Esophagus muscularis mucosa (tissue), 4 donors: Measurements from ENCODE around the gene CDC23. TPM values are rescaled to one million over a fixed set of nuclear protein-coding genes. Genes with fewer than 3 reads are reported as not detected.

Experiments
- DNase-seq: peaks from one replicate; pipeline ENCODE4 v3.0.0-alpha.2; 2017; ENCODE audit errors: extremely low spot score
- H3K27ac ChIP-seq, 4 donors: fragments of 200-600 bp; sonication (generic); replicated peaks in 1 of 4; 1 replicate in 3 of 4; 2 replicates in 1 of 4; pipeline ENCODE4 v1.5.1; 2016 to 2019; ENCODE audit warnings: mild to moderate bottlenecking in 1 of 4
- H3K27me3 ChIP-seq, 4 donors: fragments of 200-600 bp; sonication (generic); one replicate each; pipeline versions ENCODE4 v1.5.1 to v1.6.0; 2016 to 2019
- H3K36me3 ChIP-seq, 4 donors: fragments of 200-600 bp; sonication (generic); one replicate each; pipeline ENCODE4 v1.5.1; 2016 to 2019
- H3K4me1 ChIP-seq, 4 donors: fragments of 200-600 bp; sonication (generic); one replicate each; pipeline ENCODE4 v1.5.1; 2016 to 2019
- H3K4me3 ChIP-seq, 4 donors: fragments of 200-600 bp; sonication (generic); 1 replicate in 2 of 4; 2 replicates in 2 of 4; pipeline ENCODE4 v1.5.1; 2016 to 2019; ENCODE audit warnings: mild to moderate bottlenecking in 4 of 4, moderate library complexity in 1 of 4
- H3K9me3 ChIP-seq, 4 donors: fragments of 200-600 bp; sonication (generic); 1 replicate in 3 of 4; 2 replicates in 1 of 4; pipeline ENCODE4 v1.5.1; 2016 to 2019
- CTCF ChIP-seq, 3 experiments: fragments of 200-600 bp in 2 of 3; fragments of 450-650 bp in 1 of 3; sonication (generic) in 2 of 3; IDR thresholded peaks; one replicate each; pipeline ENCODE4 v1.5.1; 2017 to 2019; ENCODE audit warnings: antibody characterized with exemption in 3 of 3, mild to moderate bottlenecking in 2 of 3, moderate library complexity in 1 of 3
- EP300 ChIP-seq: sonication (generic); formaldehyde crosslinking; IDR thresholded peaks from one replicate; pipeline ENCODE4 v1.6.1; 2017; ENCODE audit warnings: antibody characterized with exemption
- POLR2A ChIP-seq: fragments of 450-650 bp; IDR thresholded peaks from one replicate; pipeline ENCODE4 v1.6.1; 2017; ENCODE audit warnings: antibody characterized with exemption, moderate library complexity, mild to moderate bottlenecking, low read depth
- POLR2AphosphoS5 ChIP-seq, 2 donors: sonication (generic); formaldehyde crosslinking; IDR thresholded peaks; one replicate each; pipeline ENCODE4 v1.6.1; 2017; ENCODE audit warnings: antibody characterized with exemption in 2 of 2
- WGBS: methylation state at CpG from one replicate; pipeline ENCODE4 v1.1.5; 2018; 5-methylcytosine and 5-hydroxymethylcytosine counted together
- intact Hi-C: fragments of 100-400 bp; cut with DNase I; formaldehyde crosslinking; loops from one replicate; pipeline ENCODE4 v1.15.1; 2023
- total RNA-seq, 4 donors: library from RNA; depleted of rRNA; stranded (reverse); fragments of >200 nt; gene quantifications; one replicate each; pipeline versions ENCODE4 v1.1.0 to v1.2.1, GENCODE V29; 2016

CDC23 gene
- total RNA-seq, 4 donors from 2014 or later: 15.6 to 21.2 (median 20.4) TPM

DNA sequence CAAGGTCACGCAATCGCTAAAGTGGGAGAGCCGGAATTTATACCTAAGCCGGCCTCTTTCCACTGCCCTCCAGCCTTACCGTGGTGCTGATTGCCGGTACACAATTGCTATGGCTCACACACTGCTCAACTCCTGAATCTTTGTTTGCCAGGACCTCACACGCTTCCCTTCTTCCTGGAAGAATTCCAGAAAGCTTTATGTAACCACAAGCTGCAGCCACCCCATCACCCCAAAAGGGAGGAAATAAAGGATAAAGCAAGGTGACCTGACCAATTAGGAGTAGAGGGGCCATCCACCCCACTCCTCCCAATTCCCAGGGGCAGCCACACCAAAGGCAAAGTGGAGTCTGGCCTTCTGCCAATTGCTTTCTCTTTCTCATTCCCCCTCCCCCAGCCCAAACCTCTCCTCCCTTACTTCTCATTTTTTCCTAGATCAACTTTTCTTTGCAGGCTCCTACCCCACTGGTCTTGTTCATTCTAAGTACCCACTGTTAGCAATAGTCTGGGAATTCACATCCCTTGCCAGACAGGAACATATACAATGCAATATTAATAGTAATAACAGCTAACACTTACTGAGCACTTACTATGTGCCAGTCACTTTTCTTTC is 18.0 kb upstream of the CDC23 start:
- Histone ChIP-seq H3K36me3 (no peaks in the 10 kb centered on the region), H3K4me3 (no peak overlapping the region), H3K27ac (no peak overlapping the region), H3K27me3 (no peaks in the 10 kb centered on the region), H3K4me1 (peaks cover 8 to 15% (median 9%) of the 10 kb centered on the region in 4 donors), H3K9me3 (peaks cover 0 to 10% (median 1%) of the 10 kb centered on the region in 4 donors)
- intact Hi-C loops: no loop called here
- DNase-seq: no peak
- TF ChIP-seq EP300 (no peak), POLR2AphosphoS5 (IDR thresholded peaks at IDR 0.05) (no peak), CTCF (IDR thresholded peaks at IDR 0.05) (no peak), POLR2A (no peak)
- 51% methylated on average over 7 of the region's 7 CpGs for WGBS

DNA sequence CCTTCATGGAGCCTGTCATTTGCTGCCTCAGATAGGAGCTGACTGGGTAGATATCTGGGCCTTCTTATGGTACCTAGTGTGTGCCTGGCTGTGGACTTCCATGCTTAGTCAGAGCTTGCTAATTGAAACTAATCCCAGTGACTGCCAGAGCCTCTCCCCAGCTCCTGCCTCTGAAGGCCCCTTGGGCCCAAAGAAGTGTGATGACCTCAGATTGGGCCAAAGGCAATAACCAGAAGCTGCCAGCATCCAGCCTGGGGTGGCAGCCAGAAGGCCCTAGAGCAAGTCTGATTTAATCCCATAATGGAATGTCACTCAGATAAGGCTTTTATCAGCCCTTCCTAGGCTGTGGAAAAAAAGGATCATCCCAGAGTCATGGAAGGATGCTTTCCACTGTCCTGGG is 17.1 kb upstream of the CDC23 start:
- intact Hi-C loops: no loop called here
- no peak for TF ChIP-seq EP300
- no peak for TF ChIP-seq POLR2A
- no peak for TF ChIP-seq CTCF (IDR thresholded peaks at IDR 0.05)
- TF ChIP-seq POLR2AphosphoS5 (IDR thresholded peaks at IDR 0.05): no peak
- Histone ChIP-seq H3K4me1 (peaks cover 8 to 15% (median 9%) of the 10 kb centered on the region in 4 donors), H3K27me3 (no peaks in the 10 kb centered on the region), H3K4me3 (no peak overlapping the region), H3K36me3 (no peaks in the 10 kb centered on the region), H3K9me3 (peaks cover 0 to 11% (median 2%) of the 10 kb centered on the region in 4 donors), H3K27ac (no peak overlapping the region)
- no peak for DNase-seq

DNA sequence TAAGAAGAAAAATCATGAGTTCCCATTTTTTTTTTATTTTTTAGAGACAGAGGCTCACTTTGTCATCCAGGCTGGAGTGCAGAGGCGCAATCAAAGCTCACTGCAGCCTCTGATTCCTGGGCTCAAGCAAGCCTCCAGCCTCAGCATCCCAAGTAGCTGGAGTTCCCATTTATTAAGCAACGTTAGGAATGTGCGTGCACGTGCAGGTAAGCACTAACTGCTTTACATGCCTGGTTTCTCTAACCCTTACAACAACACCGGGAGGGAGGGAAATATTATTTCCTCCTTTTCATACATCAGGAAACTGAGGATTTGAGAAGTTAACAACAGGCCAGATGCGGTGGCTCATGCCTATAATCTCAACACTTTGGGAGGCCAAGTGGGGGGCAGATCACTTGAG is 16.3 kb upstream of the CDC23 start:
- Histone ChIP-seq H3K27ac (no peak overlapping the region), H3K4me3 (no peak overlapping the region), H3K36me3 (no peaks in the 10 kb centered on the region), H3K4me1 (peaks cover 8 to 15% (median 9%) of the 10 kb centered on the region in 4 donors), H3K9me3 (peaks cover 0 to 11% (median 2%) of the 10 kb centered on the region in 4 donors), H3K27me3 (no peaks in the 10 kb centered on the region)
- intact Hi-C loops: no loop called here
- DNase-seq: no peak
- TF ChIP-seq EP300 (no peak), POLR2AphosphoS5 (IDR thresholded peaks at IDR 0.05) (no peak), CTCF (IDR thresholded peaks at IDR 0.05) (no peak), POLR2A (no peak)
- WGBS: 74% methylated on average over 6 of the region's 6 CpGs

- Histone ChIP-seq H3K36me3 (no peaks in the 10 kb centered on the region), H3K27ac (no peak overlapping the region), H3K9me3 (peaks cover 0 to 11% (median 2%) of the 10 kb centered on the region in 4 donors), H3K4me3 (no peak overlapping the region), H3K27me3 (no peaks in the 10 kb centered on the region), H3K4me1 (peaks cover 12 to 25% (median 17%) of the 10 kb centered on the region in 4 donors)
- no peak for DNase-seq
- intact Hi-C loops: no loop called here
- TF ChIP-seq EP300 (no peak), CTCF (IDR thresholded peaks at IDR 0.05) (no peak), POLR2A (no peak), POLR2AphosphoS5 (IDR thresholded peaks at IDR 0.05) (no peak)
Measured at GRCh38 chr5:138226910-138227309, 13.8 kb upstream of the CDC23 start.

- Histone ChIP-seq H3K27me3 (no peaks in the 10 kb centered on the region), H3K27ac (no peak overlapping the region), H3K4me3 (no peak overlapping the region), H3K4me1 (peaks cover 5 to 10% (median 8%) of the 10 kb centered on the region in 4 donors), H3K9me3 (peaks cover 0 to 11% (median 2%) of the 10 kb centered on the region in 4 donors), H3K36me3 (no peaks in the 10 kb centered on the region)
- TF ChIP-seq EP300 (no peak), CTCF (IDR thresholded peaks at IDR 0.05) (no peak), POLR2A (no peak), POLR2AphosphoS5 (IDR thresholded peaks at IDR 0.05) (no peak)
- 86% methylated on average over 6 of the region's 6 CpGs for WGBS
- no peak for DNase-seq
- intact Hi-C loops: no loop called here
Measured at GRCh38 chr5:138224712-138225111, 11.6 kb upstream of the CDC23 start.
